ENCODE data around the gene MYB. TPM values are rescaled to one million over a fixed set of nuclear protein-coding genes. Genes with fewer than 3 reads are reported as not detected.

The MYB gene
- total RNA-seq, 2 donors from 2014 or later: 5.3 to 5.4 TPM

DNA sequence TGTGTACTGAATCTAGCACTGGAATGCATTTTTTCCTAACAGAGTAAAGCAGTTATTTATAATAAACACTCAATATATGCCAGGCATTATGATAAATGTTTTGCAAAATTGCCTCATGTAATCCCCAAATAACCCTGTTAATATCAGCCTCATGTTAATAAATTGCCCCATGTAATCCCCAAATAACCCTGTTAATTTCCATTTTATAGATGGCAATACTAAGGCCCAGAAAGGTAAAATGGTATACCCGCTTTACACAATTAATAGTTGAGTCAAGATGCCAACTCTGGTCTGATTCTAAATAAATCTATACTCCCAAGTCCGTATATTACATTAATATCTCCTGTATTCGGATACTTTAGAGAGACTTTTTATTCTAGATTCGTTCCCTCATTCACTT, 6.3 kb downstream of the MYB start:
- peaks cover under 1% of the 10 kb centered on the region for H3K36me3 ChIP-seq (ENCODE audit: control insufficient read depth, insufficient read depth, low read length)
- Mint-ChIP-seq H3K27me3 (ENCODE audit: insufficient read depth) (peaks cover 13% of the 10 kb centered on the region), H3K36me3 (ENCODE audit: low read depth) (peaks cover 8% of the 10 kb centered on the region), H3K27ac (no peak overlapping the region), H3K4me1 (peaks cover 7% of the 10 kb centered on the region), H3K4me3 (no peak overlapping the region), H3K9me3 (no peaks in the 10 kb centered on the region)
- DNase-seq: no peak
- no peak overlapping the region for H3K27ac ChIP-seq (ENCODE audit: low read depth, low read length)
- H3K4me1 ChIP-seq (ENCODE audit: control insufficient read depth, insufficient read depth, low read length): no peaks in the 10 kb centered on the region
- no peak overlapping the region for H3K9ac ChIP-seq (ENCODE audit: extremely low read depth, low read length, poor library complexity, severe bottlenecking)
- H3K4me3 ChIP-seq (ENCODE audit: low read length): no peak overlapping the region
- H3K27me3 ChIP-seq (ENCODE audit: control insufficient read depth, insufficient read depth, low read length, poor library complexity, severe bottlenecking): peaks cover 21% of the 10 kb centered on the region
- TF ChIP-seq CTCF (conservative IDR thresholded peaks at IDR 0.05): no peak
- 94 to 100% methylated on average over 1 to 3 of the region's 4 CpGs for WGBS, 2 experiments (ENCODE audit: insufficient coverage in 1 of 2, insufficient read length in 1 of 2)
- H3K9me3 ChIP-seq (ENCODE audit: control insufficient read depth, low read length): no peaks in the 10 kb centered on the region

DNA sequence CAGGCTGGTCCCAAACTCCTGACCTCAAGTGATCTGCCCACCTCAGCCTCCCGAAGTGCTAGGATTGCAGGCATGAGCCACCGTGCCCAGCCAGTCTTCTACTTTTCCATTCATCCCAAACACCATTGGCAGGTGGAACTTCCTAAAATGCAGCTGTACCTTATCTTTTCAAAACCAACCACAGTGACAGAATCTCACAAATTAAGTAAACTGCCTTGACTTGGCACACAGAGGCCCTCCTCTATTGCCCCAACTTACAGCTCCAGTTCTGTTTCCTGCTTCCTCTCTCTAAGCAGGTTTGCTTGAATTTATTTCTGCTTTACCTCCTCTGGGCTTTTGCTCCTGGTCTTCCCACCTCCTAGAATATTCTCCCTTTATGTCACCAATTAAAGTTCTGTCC, 7.6 kb downstream of the MYB start:
- no peak overlapping the region for H3K27ac ChIP-seq (ENCODE audit: low read depth, low read length)
- no peak overlapping the region for H3K9ac ChIP-seq (ENCODE audit: extremely low read depth, low read length, poor library complexity, severe bottlenecking)
- Mint-ChIP-seq H3K9me3 (no peaks in the 10 kb centered on the region), H3K36me3 (ENCODE audit: low read depth) (peaks cover 18% of the 10 kb centered on the region), H3K27me3 (ENCODE audit: insufficient read depth) (peaks cover 4% of the 10 kb centered on the region), H3K4me1 (peaks cover under 1% of the 10 kb centered on the region), H3K27ac (no peak overlapping the region), H3K4me3 (no peak overlapping the region)
- H3K4me1 ChIP-seq (ENCODE audit: control insufficient read depth, insufficient read depth, low read length): no peaks in the 10 kb centered on the region
- no peak overlapping the region for H3K4me3 ChIP-seq (ENCODE audit: low read length)
- TF ChIP-seq CTCF (conservative IDR thresholded peaks at IDR 0.05): no peak
- peaks cover 8% of the 10 kb centered on the region for H3K27me3 ChIP-seq (ENCODE audit: control insufficient read depth, insufficient read depth, low read length, poor library complexity, severe bottlenecking)
- no peaks in the 10 kb centered on the region for H3K9me3 ChIP-seq (ENCODE audit: control insufficient read depth, low read length)
- H3K36me3 ChIP-seq (ENCODE audit: control insufficient read depth, insufficient read depth, low read length): peaks cover 6% of the 10 kb centered on the region
- no peak for DNase-seq
- WGBS, 2 experiments (ENCODE audit: insufficient coverage in 1 of 2, insufficient read length in 1 of 2): 92% methylated on average over 2 of the region's 2 CpGs; no CpG with 5 or more reads in 1 of the 2 experiments

DNA sequence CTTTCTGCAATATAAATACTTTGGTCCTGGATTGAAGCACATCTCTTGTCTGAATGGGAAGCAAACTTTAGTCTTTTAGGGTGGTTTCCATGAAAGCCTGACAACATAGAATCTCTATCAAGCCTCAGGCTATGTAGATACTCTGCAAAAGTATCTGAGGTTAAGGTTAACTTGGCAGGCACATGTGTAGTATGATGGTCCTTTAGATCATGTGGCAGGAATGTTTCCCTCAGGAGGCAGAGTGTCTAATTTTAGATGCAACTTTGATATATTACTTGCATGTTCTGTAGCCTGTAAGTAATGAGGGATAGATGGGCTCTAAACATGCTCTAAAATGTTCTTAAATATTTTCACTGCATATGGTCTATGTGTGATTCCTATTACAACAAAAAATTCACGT, 8.2 kb downstream of the MYB start:
- Histone ChIP-seq H3K9ac (ENCODE audit: extremely low read depth, low read length, poor library complexity, severe bottlenecking) (no peak overlapping the region), H3K36me3 (ENCODE audit: control insufficient read depth, insufficient read depth, low read length) (peaks cover 12% of the 10 kb centered on the region), H3K27ac (ENCODE audit: low read depth, low read length) (no peak overlapping the region), H3K9me3 (ENCODE audit: control insufficient read depth, low read length) (no peaks in the 10 kb centered on the region), H3K4me1 (ENCODE audit: control insufficient read depth, insufficient read depth, low read length) (no peaks in the 10 kb centered on the region), H3K27me3 (ENCODE audit: control insufficient read depth, insufficient read depth, low read length, poor library complexity, severe bottlenecking) (peaks cover 1% of the 10 kb centered on the region), H3K4me3 (ENCODE audit: low read length) (no peak overlapping the region)
- no peaks in the 10 kb centered on the region for H3K4me1 Mint-ChIP-seq
- TF ChIP-seq CTCF (conservative IDR thresholded peaks at IDR 0.05): no peak
- H3K36me3 Mint-ChIP-seq (ENCODE audit: low read depth): peaks cover 24% of the 10 kb centered on the region
- H3K27me3 Mint-ChIP-seq (ENCODE audit: insufficient read depth): no peaks in the 10 kb centered on the region
- H3K9me3 Mint-ChIP-seq: no peaks in the 10 kb centered on the region
- no peak for DNase-seq
- H3K4me3 Mint-ChIP-seq: no peak overlapping the region
- H3K27ac Mint-ChIP-seq: no peak overlapping the region
- WGBS, 2 experiments (ENCODE audit: insufficient coverage in 1 of 2, insufficient read length in 1 of 2): 88% methylated on average over 1 of the region's 1 CpG; no CpG with 5 or more reads in 1 of the 2 experiments

All from endodermal cell (in vitro differentiated cells).